ENCODE results near the gene UBAC2. TPM values are rescaled to one million over a fixed set of nuclear protein-coding genes. Genes with fewer than 3 reads are reported as not detected.

The UBAC2 gene
- total and polyA plus RNA-seq, 9 donors, result 38.7 to 87.5 (median 48.0) TPM

DNA sequence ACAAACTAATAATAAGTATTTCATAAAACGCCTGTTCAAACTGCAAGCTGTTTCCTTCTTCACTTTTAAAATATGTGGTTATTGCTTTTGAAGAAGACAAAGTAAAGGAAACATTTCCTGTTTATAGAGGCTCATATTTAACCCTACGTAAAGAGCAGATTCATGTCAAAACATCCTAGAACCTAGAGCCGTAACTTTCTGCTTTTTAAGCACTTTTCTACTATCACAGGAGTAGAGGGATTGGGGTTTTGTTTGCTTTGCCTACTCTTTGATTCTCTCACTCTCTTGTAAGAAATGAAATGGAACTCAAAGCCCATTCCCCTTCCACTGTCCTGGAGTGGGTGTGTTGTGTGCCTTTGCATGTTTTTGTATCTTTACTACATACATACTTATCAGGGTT is 160.5 kb downstream of the UBAC2 start:
- 70 to 86% (median 83%) methylated on average over 3 of the region's 3 CpGs for WGBS, 3 donors
- intact Hi-C loops (cut with DNase I), result no loop called here
- no peaks in the 10 kb centered on the region for H3K36me3 ChIP-seq
- TF ChIP-seq POLR2A (IDR thresholded peaks at IDR 0.05) (no peak), EP300 (IDR thresholded peaks at IDR 0.05) (no peak)
- TF ChIP-seq, protein P1, sequence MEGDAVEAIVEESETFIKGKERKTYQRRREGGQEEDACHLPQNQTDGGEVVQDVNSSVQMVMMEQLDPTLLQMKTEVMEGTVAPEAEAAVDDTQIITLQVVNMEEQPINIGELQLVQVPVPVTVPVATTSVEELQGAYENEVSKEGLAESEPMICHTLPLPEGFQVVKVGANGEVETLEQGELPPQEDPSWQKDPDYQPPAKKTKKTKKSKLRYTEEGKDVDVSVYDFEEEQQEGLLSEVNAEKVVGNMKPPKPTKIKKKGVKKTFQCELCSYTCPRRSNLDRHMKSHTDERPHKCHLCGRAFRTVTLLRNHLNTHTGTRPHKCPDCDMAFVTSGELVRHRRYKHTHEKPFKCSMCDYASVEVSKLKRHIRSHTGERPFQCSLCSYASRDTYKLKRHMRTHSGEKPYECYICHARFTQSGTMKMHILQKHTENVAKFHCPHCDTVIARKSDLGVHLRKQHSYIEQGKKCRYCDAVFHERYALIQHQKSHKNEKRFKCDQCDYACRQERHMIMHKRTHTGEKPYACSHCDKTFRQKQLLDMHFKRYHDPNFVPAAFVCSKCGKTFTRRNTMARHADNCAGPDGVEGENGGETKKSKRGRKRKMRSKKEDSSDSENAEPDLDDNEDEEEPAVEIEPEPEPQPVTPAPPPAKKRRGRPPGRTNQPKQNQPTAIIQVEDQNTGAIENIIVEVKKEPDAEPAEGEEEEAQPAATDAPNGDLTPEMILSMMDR (IDR thresholded peaks at IDR 0.05), result no peak
- no peak overlapping the region for H3K27ac ChIP-seq
- no peak overlapping the region for H3K4me3 ChIP-seq
- no peaks in the 10 kb centered on the region for H3K27me3 ChIP-seq
- peaks cover 11% of the 10 kb centered on the region for H3K4me1 ChIP-seq (ENCODE audit: insufficient read depth)
- no peaks in the 10 kb centered on the region for H3K9me3 ChIP-seq
- no peak for DNase-seq

DNA sequence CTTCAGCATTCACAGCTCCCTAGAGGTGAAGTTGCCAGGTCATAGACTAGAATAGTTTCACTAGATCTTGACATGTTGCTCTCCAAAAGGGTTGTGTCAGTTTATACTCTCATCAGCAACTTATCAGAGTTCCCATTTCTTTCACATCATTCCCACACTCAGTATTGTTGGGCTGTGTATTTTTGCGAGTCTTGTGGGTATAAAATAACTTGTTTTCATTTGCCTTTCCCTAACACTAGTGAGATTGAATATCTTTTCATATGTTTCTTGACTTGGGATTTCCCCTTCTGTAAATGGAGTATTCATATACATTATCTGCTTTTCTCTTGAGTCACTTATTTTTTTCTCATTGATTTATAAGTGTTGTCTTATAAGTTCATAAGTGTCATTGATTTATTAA is 161.7 kb downstream of the UBAC2 start:
- H3K27me3 ChIP-seq, result no peaks in the 10 kb centered on the region
- H3K4me1 ChIP-seq (ENCODE audit: insufficient read depth), result peaks cover 7% of the 10 kb centered on the region
- no peak overlapping the region for H3K27ac ChIP-seq
- intact Hi-C loops (cut with DNase I), result no loop called here
- H3K4me3 ChIP-seq, result no peak overlapping the region
- H3K9me3 ChIP-seq, result no peaks in the 10 kb centered on the region
- no peak for DNase-seq
- 93 to 97% (median 95%) methylated on average over 1 of the region's 1 CpG for WGBS, 3 donors
- no peak for TF ChIP-seq EP300 (IDR thresholded peaks at IDR 0.05)
- no peaks in the 10 kb centered on the region for H3K36me3 ChIP-seq

DNA sequence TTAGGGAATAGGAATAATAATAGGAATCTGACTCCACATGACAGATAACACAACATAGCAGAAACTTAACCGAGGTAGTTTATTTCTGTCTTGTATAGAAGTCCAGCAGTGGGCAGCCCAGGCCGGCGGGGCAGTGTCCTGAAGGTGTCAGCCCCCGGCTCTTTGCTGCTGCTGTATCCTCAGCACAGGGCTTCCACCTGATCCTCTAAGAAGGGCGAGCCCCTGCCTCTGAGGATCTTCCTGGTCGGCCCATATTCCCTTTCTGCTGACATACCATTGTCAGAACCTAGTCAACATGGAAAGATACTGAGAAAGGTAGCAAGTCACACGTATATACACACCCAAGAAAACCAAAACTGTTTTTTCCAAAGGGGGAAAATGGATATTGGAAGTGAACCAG is 162.7 kb downstream of the UBAC2 start:
- intact Hi-C loops (cut with DNase I), result no loop called here
- H3K27ac ChIP-seq, result no peak overlapping the region
- H3K9me3 ChIP-seq, result no peaks in the 10 kb centered on the region
- no peaks in the 10 kb centered on the region for H3K4me1 ChIP-seq (ENCODE audit: insufficient read depth)
- WGBS, 3 donors, result 86 to 89% (median 88%) methylated on average over 7 of the region's 7 CpGs
- no peak for DNase-seq
- no peak overlapping the region for H3K4me3 ChIP-seq
- H3K36me3 ChIP-seq, result no peaks in the 10 kb centered on the region
- H3K27me3 ChIP-seq, result no peaks in the 10 kb centered on the region
- TF ChIP-seq EP300 (IDR thresholded peaks at IDR 0.05) (no peak), POLR2A (IDR thresholded peaks at IDR 0.05) (no peak)
- TF ChIP-seq, protein P1 (IDR thresholded peaks at IDR 0.05), result no peak

DNA sequence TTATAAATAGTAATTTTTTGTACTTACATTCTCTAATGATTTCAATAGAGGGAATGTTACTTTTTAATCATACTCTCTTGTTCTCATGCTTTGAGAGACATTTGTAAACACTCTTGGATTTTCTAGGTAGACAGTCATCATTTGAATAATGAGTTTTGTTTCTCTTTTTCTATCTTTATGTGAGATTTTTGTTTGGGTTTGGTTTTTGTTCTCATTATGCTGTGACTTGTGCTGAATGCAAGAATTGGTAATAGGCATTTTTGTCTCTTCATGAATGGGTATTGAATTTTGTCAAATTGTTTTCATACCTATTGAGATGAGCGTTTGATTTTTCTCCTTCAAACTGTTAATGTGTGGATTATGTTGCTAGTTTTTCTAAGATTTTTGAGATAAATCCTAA is 163.3 kb downstream of the UBAC2 start:
- no peak overlapping the region for H3K4me3 ChIP-seq
- intact Hi-C loops (cut with DNase I), result no loop called here
- 74 to 82% (median 79%) methylated on average over 1 of the region's 1 CpG for WGBS, 3 donors

More for the DNA sequence above, 163.3 kb downstream of the UBAC2 start:
- Histone ChIP-seq H3K27ac (no peak overlapping the region), H3K4me1 (ENCODE audit: insufficient read depth) (no peaks in the 10 kb centered on the region), H3K27me3 (no peaks in the 10 kb centered on the region), H3K36me3 (no peaks in the 10 kb centered on the region), H3K9me3 (no peaks in the 10 kb centered on the region)
- TF ChIP-seq EP300 (IDR thresholded peaks at IDR 0.05) (no peak), POLR2A (IDR thresholded peaks at IDR 0.05) (no peak)
- TF ChIP-seq, protein P1 (IDR thresholded peaks at IDR 0.05), result no peak
- no peak for DNase-seq
